K562 treated with DMSO at 1 percent for 12 hours (cell line): ENCODE measurements around the gene CCR5. TPM values are rescaled to one million over a fixed set of nuclear protein-coding genes. Genes with fewer than 3 reads are reported as not detected.

Experiments used
- total RNA-seq: library from RNA; unstranded; fragments of 300-600 nt; gene quantifications from 2 replicates; pipeline ENCODE4 v1.2.3, GENCODE V29; 2022; ENCODE audit not compliant: insufficient read depth

The CCR5 gene
- total RNA-seq = not detected in 2 replicates

GRCh38 chr3:46370839-46371518 lies at the start of gene CCR5:
Gene CCR5, plus strand, starts transcription at chr3:46370946. Its CDS starts 1,957 bp downstream, at chr3:46372903.

DNA sequence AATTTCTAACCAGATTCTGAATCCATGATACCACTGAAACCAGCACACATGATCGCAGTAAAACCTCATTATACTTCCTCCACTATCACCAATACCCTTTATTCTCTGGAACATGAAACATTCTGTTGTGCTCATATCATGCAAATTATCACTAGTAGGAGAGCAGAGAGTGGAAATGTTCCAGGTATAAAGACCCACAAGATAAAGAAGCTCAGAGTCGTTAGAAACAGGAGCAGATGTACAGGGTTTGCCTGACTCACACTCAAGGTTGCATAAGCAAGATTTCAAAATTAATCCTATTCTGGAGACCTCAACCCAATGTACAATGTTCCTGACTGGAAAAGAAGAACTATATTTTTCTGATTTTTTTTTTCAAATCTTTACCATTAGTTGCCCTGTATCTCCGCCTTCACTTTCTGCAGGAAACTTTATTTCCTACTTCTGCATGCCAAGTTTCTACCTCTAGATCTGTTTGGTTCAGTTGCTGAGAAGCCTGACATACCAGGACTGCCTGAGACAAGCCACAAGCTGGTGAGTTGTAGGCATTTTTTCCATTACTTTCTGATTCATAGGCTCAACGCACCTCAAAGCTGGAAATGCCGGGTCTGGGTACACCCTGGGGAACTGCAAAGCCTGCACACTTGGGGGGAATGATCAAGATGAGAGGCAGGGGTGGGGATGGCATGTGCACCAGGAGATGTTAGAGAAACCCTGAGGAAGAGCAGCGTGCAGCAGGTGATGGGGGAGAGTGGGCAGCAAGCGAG lies 16.9 kb upstream of the CCR5 start, which contains the start of gene CCR2:
Gene CCR2, plus strand, starts transcription at position 465 of the 764 bp plus-strand sequence. CDS start 3,417 bp downstream, outside the sequence.

GRCh38 chr3:46406788-46407611 lies 36.3 kb downstream of the CCR5 start, which contains the start of the genes CCR5AS and CCRL2:
Gene CCR5AS, minus strand, starts transcription at chr3:46407066.
Gene CCRL2, plus strand, starts transcription at chr3:46407259. Its CDS starts 821 bp downstream, at chr3:46408080.

Other genes starting within 250 kb of the CCR5 start
- gene CCR1, start 162.6 kb upstream of the CCR5 start, total RNA-seq = not detected in 2 replicates
- gene CCR3, start 128.5 kb upstream of the CCR5 start, total RNA-seq = not detected in 2 replicates
- gene CCR2, start 16.8 kb upstream of the CCR5 start, total RNA-seq = not detected in 2 replicates
- 9.8 and 21.7 TPM in 2 replicates for gene CCRL2, start 36.3 kb downstream of the CCR5 start, total RNA-seq
- gene LTF, start 94.0 kb downstream of the CCR5 start, total RNA-seq = not detected in 2 replicates
- gene RTP3, start 127.0 kb downstream of the CCR5 start, total RNA-seq = not detected in 2 replicates
- not detected in 2 replicates for gene LRRC2, start 195.4 kb downstream of the CCR5 start, total RNA-seq
- gene FAM240A, start 241.6 kb downstream of the CCR5 start, total RNA-seq = not detected in 2 replicates